H1 (cell line): ENCODE results near the gene ANK3. TPM values are rescaled to one million over a fixed set of nuclear protein-coding genes. Genes with fewer than 3 reads are reported as not detected.

Source experiments
- CTCF ChIA-PET: fragments of 300-600 bp; sonication (Branson Sonifier 250); formaldehyde crosslinking; loops from one replicate; lab custom pipeline; 2021; ENCODE audit not compliant: partially characterized antibody; lab: Charles Lee
- POLR2A ChIA-PET: fragments of 300-600 bp; sonication (Branson Sonifier 250); formaldehyde crosslinking; loops from one replicate; lab custom pipeline; 2021; ENCODE audit warnings: inconsistent platforms; ENCODE audit not compliant: partially characterized antibody; lab: Charles Lee
- DNase-seq, 2 experiments: peaks; one replicate each; pipeline versions ENCODE4 v3.0.0 to v3.0.0-alpha.2; 2010 to 2022; ENCODE audit warnings: low spot score in 2 of 2, low read depth in 1 of 2, mixed read lengths in 1 of 2
- FAIRE-seq: peaks from 2 replicates; lab custom pipeline; 2011; peaks lifted over from hg19 to GRCh38; lab: Jason Lieb, UNC
- H2AFZ ChIP-seq: 2 replicates; pipeline ENCODE4 v1.8.1; 2012; ENCODE audit warnings: low read length, inconsistent platforms
- H2AK5ac ChIP-seq: 2 replicates; pipeline ENCODE4 v1.6.1; 2013; ENCODE audit warnings: low read depth, low read length
- H2BK120ac ChIP-seq: replicated peaks from 2 replicates; pipeline ENCODE3; 2013; ENCODE audit warnings: low read depth, low read length, inconsistent platforms
- H2BK12ac ChIP-seq: 2 replicates; pipeline ENCODE4 v1.6.1; 2013; ENCODE audit warnings: low read depth, low read length
- H2BK15ac ChIP-seq: 2 replicates; pipeline ENCODE4 v1.6.1; 2013; ENCODE audit warnings: low read length
- H2BK20ac ChIP-seq: 2 replicates; pipeline ENCODE4 v1.6.1; 2013; ENCODE audit warnings: low read length
- H2BK5ac ChIP-seq: 2 replicates; pipeline ENCODE4 v1.6.1; 2013; ENCODE audit warnings: low read depth, low read length
- H3K14ac ChIP-seq: 2 replicates; pipeline ENCODE4 v1.6.1; 2013; ENCODE audit warnings: inconsistent platforms; ENCODE audit not compliant: insufficient read length
- H3K18ac ChIP-seq: 2 replicates; pipeline ENCODE4 v1.6.1; 2013; ENCODE audit warnings: low read length; ENCODE audit errors: extremely low read depth
- H3K23ac ChIP-seq: 2 replicates; pipeline ENCODE4 v1.6.1; 2013; ENCODE audit warnings: inconsistent platforms; ENCODE audit not compliant: insufficient read length
- H3K23me2 ChIP-seq: 2 replicates; pipeline ENCODE4 v1.6.1; 2013; ENCODE audit warnings: low read depth, low read length
- H3K27ac ChIP-seq: 2 replicates; pipeline ENCODE4 v1.6.1; 2011; ENCODE audit warnings: low read depth, low read length, inconsistent platforms
- H3K27me3 ChIP-seq, 4 experiments: replicated peaks in 1 of 4; 1 replicate in 1 of 4; 2 replicates in 3 of 4; pipeline versions ENCODE4 v1.6.1 to v1.8.1; 2011 to 2013; ENCODE audit warnings: low read length in 3 of 4, mild to moderate bottlenecking in 3 of 4, inconsistent platforms in 2 of 4, mixed read lengths in 2 of 4, moderate library complexity in 1 of 4; ENCODE audit not compliant: control insufficient read depth in 3 of 4, insufficient read depth in 3 of 4; ENCODE audit errors: extremely low read depth in 1 of 4
- H3K36me3 ChIP-seq, 4 experiments: 2 replicates each; pipeline versions ENCODE4 v1.6.1 to v1.8.1; 2011 to 2013; ENCODE audit warnings: mild to moderate bottlenecking in 4 of 4, low read length in 3 of 4, moderate library complexity in 2 of 4, control low read depth in 1 of 4, inconsistent platforms in 1 of 4; ENCODE audit not compliant: insufficient read depth in 4 of 4, control insufficient read depth in 2 of 4
- H3K4ac ChIP-seq: replicated peaks from 2 replicates; pipeline ENCODE3; 2013; ENCODE audit warnings: low read length, low read depth, mixed read lengths, inconsistent platforms; ENCODE audit not compliant: insufficient read length
- H3K4me1 ChIP-seq, 4 experiments: replicated peaks in 1 of 4; 1 replicate in 1 of 4; 2 replicates in 3 of 4; pipeline versions ENCODE4 v1.6.1 to v1.8.1; 2011 to 2013; ENCODE audit warnings: low read length in 3 of 4, inconsistent platforms in 2 of 4, mixed read lengths in 1 of 4; ENCODE audit not compliant: insufficient read depth in 4 of 4, control insufficient read depth in 3 of 4
- H3K4me2 ChIP-seq, 2 experiments: 2 replicates each; pipeline versions ENCODE4 v1.6.1 to v1.8.1; 2011 to 2013; ENCODE audit warnings: low read depth in 2 of 2, low read length in 2 of 2, control low read depth in 1 of 2, inconsistent platforms in 1 of 2, mild to moderate bottlenecking in 1 of 2; ENCODE audit not compliant: insufficient read depth in 1 of 2
- H3K4me3 ChIP-seq, 4 experiments: fragments of 200-600, 300-600 bp in 1 of 4; sonication (generic), shearing (Covaris generic), sonication (Bioruptor Twin) in 1 of 4; 2 replicates each; pipeline versions ENCODE4 v1.5.1 to v1.8.1; 2011 to 2016; ENCODE audit warnings: low read length in 4 of 4, low read depth in 3 of 4, control low read depth in 2 of 4, inconsistent platforms in 2 of 4, mild to moderate bottlenecking in 2 of 4, mixed read lengths in 1 of 4, moderate library complexity in 1 of 4; ENCODE audit not compliant: insufficient read depth in 2 of 4; ENCODE audit errors: extremely low read depth in 1 of 4
- H3K56ac ChIP-seq: replicated peaks from 2 replicates; pipeline ENCODE3; 2013; ENCODE audit warnings: low read depth, mild to moderate bottlenecking, mixed read lengths, low read length, inconsistent platforms; ENCODE audit not compliant: insufficient read length
- H3K79me1 ChIP-seq: 2 replicates; pipeline ENCODE4 v1.6.1; 2013; ENCODE audit warnings: low read depth, low read length, control low read depth
- H3K79me2 ChIP-seq, 2 experiments: 2 replicates each; pipeline versions ENCODE4 v1.6.1 to v1.8.1; 2012 to 2013; ENCODE audit warnings: low read length in 2 of 2, mild to moderate bottlenecking in 2 of 2, inconsistent platforms in 1 of 2; ENCODE audit not compliant: insufficient read depth in 2 of 2, control insufficient read depth in 1 of 2
- H3K9ac ChIP-seq, 4 experiments: replicated peaks in 1 of 4; 1 replicate in 1 of 4; 2 replicates in 3 of 4; pipeline versions ENCODE4 v1.6.1 to v1.8.1; 2011 to 2013; ENCODE audit warnings: low read depth in 3 of 4, low read length in 3 of 4, control low read depth in 2 of 4, mild to moderate bottlenecking in 2 of 4, moderate library complexity in 2 of 4, inconsistent platforms in 1 of 4; ENCODE audit errors: extremely low read depth in 1 of 4
- H3K9me3 ChIP-seq, 2 experiments: 2 replicates each; pipeline versions ENCODE4 v1.6.1 to v1.8.1; 2012 to 2013; ENCODE audit warnings: mild to moderate bottlenecking in 2 of 2, moderate library complexity in 2 of 2, control low read depth in 1 of 2, inconsistent platforms in 1 of 2, low read depth in 1 of 2, low read length in 1 of 2, mixed read lengths in 1 of 2; ENCODE audit not compliant: insufficient read depth in 2 of 2
- H4K20me1 ChIP-seq, 2 experiments: replicated peaks in 1 of 2; 2 replicates each; pipeline versions ENCODE3 to v1.8.1; 2011 to 2013; ENCODE audit warnings: inconsistent platforms in 2 of 2, low read length in 2 of 2, mild to moderate bottlenecking in 1 of 2; ENCODE audit not compliant: insufficient read depth in 2 of 2, control insufficient read depth in 1 of 2
- H4K5ac ChIP-seq: 2 replicates; pipeline ENCODE4 v1.6.1; 2013; ENCODE audit warnings: low read length, low read depth, mixed read lengths, inconsistent platforms; ENCODE audit not compliant: insufficient read length
- H4K8ac ChIP-seq: 2 replicates; pipeline ENCODE4 v1.8.0; 2013; ENCODE audit warnings: mild to moderate bottlenecking, moderate library complexity, low read length, inconsistent platforms; ENCODE audit not compliant: insufficient read depth; ENCODE audit errors: extremely low read depth
- H4K91ac ChIP-seq: replicated peaks from 2 replicates; pipeline ENCODE3; 2013; ENCODE audit warnings: low read length, mixed read lengths, inconsistent platforms; ENCODE audit not compliant: insufficient read length
- SIRT6 ChIP-seq: IDR thresholded peaks from one replicate; pipeline ENCODE4 v1.7.1; 2012; ENCODE audit warnings: low read length, inconsistent platforms
- TEAD4 ChIP-seq: IDR thresholded peaks from 2 replicates; pipeline ENCODE4 v1.6.1; 2012; ENCODE audit warnings: low read depth, low read length, inconsistent platforms, mixed read lengths
- WGBS, 2 experiments: shearing (Covaris generic) in 1 of 2; methylation state at CpG; one replicate each; pipeline versions ENCODE4 v1.1.6 to v1.1.7; 2013 to 2015; ENCODE audit warnings: low lambda C conversion rate in 2 of 2, mixed read lengths in 2 of 2, inconsistent platforms in 1 of 2, low coverage in 1 of 2, missing lambda C conversion rate in 1 of 2; ENCODE audit not compliant: insufficient replicate concordance in 2 of 2, insufficient coverage in 1 of 2, insufficient read length in 1 of 2; ENCODE audit errors: extremely low coverage in 1 of 2, missing lambda C conversion rate in 1 of 2; 5-methylcytosine and 5-hydroxymethylcytosine counted together
- polyA plus RNA-seq, 7 experiments: library from polyadenylated mRNA; depleted of rRNA in 3 of 7; stranded (reverse) in 5 of 7; unstranded in 2 of 7; fragments of >200 nt in 5 of 7; fragments of 200-250 nt in 2 of 7; gene quantifications; 1 replicate in 5 of 7; 2 replicates in 1 of 7; 4 replicates in 1 of 7; pipeline versions ENCODE4 v1.2.1 to v1.2.3, GENCODE V29; 2011 to 2013; ENCODE audit warnings: missing spikeins in 2 of 7, mixed read lengths in 2 of 7
- total RNA-seq: library from RNA; stranded (reverse); fragmentation: NEBNext Ultra II Directional; extraction: Animal tissue kit (Norgen Biotek cat#: 25700); gene quantifications from 2 replicates; pipeline ENCODE4 v1.2.1, GENCODE V29; 2021

ANK3 gene
- total and polyA plus RNA-seq, 2 of the 8 experiments (the other 6 are each of a cell fraction or from before 2014, with no cell fraction given), result 18.1 to 67.9 TPM

- H4K91ac ChIP-seq, result no peak overlapping the region
- no peak overlapping the region for H2BK15ac ChIP-seq
- no peak overlapping the region for H4K5ac ChIP-seq
- peaks cover 0 to 5% (median 3%) of the 10 kb centered on the region in 4 experiments; a peak in 3 of 7 replicates for H3K4me1 ChIP-seq
- WGBS, 2 experiments, result 87% methylated on average over 6 of the region's 6 CpGs; no CpG with 5 or more reads in 1 of the 2 experiments
- H4K8ac ChIP-seq, result no peak overlapping the region
- H4K20me1 ChIP-seq, result no peaks in the 10 kb centered on the region
- H2BK120ac ChIP-seq, result no peak overlapping the region
- H3K9me3 ChIP-seq, result no peaks in the 10 kb centered on the region
- no peak overlapping the region for H2BK20ac ChIP-seq
- H3K23ac ChIP-seq, result no peak overlapping the region
- H3K23me2 ChIP-seq, result no peaks in the 10 kb centered on the region
- no peaks in the 10 kb centered on the region for H3K79me1 ChIP-seq
- H2BK5ac ChIP-seq, result no peak overlapping the region
- H3K27ac ChIP-seq, result no peak overlapping the region
- CTCF ChIA-PET, result interaction anchor here (1.2 to 1.6 kb wide), 2 partner anchors 12 to 27 kb away, joined by 4 to 5 read pairs; no protein-coding TSS in a partner anchor
- POLR2A ChIA-PET, result no interaction called here
- no peak overlapping the region for H3K14ac ChIP-seq
- H2AK5ac ChIP-seq, result no peak overlapping the region
- FAIRE-seq (peak; percentile 66), DNase-seq (no peak)
- no peaks in the 10 kb centered on the region for H3K36me3 ChIP-seq
- no peak overlapping the region for H3K18ac ChIP-seq
- H3K9ac ChIP-seq, result no peak overlapping the region
- no peak overlapping the region for H2BK12ac ChIP-seq
- H3K4me3 ChIP-seq, result no peak overlapping the region
- H3K27me3 ChIP-seq, result no peaks in the 10 kb centered on the region
- no peak overlapping the region for H3K4me2 ChIP-seq
- TF ChIP-seq SIRT6, result no peak
- TF ChIP-seq TEAD4, result peak; percentile 51; the same call in 1 of the 2 replicates
- no peak overlapping the region for H3K4ac ChIP-seq
- H3K79me2 ChIP-seq, result no peaks in the 10 kb centered on the region
- no peak overlapping the region for H2AFZ ChIP-seq
- no peak overlapping the region for H3K56ac ChIP-seq
Measured at GRCh38 chr10:60362461-60362860, 27.2 kb downstream of the ANK3 start.
